NCI-H2029 treated with DMSO at 0.1 percent for 48 hours (cell line): Measurements from ENCODE around the gene TEX28.
"Not testable (repeated sequence)": the region's sequence is repeated elsewhere in the genome, so short reads cannot be mapped to it uniquely, and the experiment has no call there.

ENCODE experiments used
- DNase-seq: peaks from one replicate; lab custom pipeline; 2025; lab: John Stamatoyannopoulos, UW

Gene TEX28, protein sequence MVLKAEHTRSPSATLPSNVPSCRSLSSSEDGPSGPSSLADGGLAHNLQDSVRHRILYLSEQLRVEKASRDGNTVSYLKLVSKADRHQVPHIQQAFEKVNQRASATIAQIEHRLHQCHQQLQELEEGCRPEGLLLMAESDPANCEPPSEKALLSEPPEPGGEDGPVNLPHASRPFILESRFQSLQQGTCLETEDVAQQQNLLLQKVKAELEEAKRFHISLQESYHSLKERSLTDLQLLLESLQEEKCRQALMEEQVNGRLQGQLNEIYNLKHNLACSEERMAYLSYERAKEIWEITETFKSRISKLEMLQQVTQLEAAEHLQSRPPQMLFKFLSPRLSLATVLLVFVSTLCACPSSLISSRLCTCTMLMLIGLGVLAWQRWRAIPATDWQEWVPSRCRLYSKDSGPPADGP

DNA sequence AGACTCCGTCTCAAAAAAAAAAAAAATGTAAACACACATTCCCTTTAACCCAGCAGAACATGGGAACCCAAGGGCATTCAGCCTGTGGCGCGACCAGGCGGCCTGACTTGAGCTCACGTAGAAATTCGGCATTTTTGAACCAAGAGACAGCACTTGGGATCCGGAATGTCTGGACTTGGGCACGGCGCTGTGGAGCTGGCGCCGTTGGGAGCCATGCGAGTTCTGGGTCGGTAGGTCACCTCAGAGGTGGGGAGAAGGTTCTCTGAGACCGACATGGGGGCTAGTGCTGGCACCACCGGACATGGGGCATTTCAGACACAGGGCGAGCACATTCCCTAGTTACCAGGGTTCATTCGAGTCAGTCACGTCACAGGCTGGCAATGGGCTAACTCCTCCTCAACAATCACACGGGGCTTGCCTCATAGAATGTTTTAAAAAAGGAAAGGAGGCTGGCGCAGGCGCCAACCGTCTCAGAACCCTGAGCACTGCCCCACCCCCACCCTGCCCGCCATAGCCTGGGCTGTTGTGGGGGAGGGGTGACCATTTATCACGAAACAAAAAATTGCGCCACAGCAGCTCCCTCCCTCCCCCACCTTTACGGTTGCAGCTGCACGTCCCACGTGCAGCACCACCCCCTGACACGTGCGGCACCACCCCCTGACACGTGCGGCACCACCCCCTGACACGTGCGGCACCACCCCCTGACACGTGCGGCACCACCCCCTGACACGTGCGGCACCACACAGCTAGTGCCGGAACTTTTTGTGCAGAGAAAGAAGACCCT lies at the start of gene TEX28:
Gene TEX28, minus strand, starts transcription at position 334 of the 784 bp plus-strand sequence. CDS start 3,007 bp downstream, outside the sequence.
- DNase-seq: no peak

DNA sequence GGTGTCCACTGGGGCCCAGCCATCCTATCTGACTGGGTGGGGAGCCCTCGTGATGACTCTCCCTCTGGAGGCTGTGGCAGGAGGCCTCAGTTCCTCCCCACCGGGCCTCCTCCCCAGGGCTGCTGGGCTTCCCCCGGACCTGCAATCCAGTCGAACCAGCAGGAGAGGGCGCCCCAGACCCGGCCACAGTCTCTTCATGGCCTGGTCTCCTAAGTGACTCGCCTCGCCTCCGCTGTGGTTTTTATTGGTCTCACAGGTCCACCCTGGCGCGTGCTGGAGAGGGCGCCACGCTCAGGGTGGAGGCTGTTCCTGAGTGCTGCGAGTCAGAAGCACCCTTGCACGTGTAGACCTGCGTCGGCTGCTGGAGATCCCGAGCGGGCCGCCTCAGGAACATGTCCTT lies 48.7 kb upstream of the TEX28 start:
- not testable (repeated sequence) for DNase-seq

DNA sequence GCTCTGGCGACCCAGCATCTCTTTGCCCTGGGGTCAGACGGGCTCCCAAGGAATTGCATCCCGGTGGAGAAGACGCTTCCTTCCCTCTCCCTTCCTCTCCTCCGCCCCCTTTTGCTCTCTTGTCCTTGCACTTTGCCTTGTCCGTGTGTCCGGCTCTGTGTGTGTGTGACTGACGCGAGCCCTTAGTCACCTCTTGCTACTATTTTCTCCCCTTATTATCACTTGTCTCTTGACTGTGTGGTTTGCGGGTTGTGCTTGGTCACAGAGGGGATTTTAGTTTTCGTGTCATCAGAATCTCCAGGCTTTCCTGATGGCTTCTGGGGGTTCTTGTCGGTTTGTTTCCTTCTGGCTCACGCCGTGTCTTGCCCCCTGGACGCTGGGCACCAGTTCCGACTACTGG lies 48.1 kb upstream of the TEX28 start:
- not testable (repeated sequence) for DNase-seq

DNA sequence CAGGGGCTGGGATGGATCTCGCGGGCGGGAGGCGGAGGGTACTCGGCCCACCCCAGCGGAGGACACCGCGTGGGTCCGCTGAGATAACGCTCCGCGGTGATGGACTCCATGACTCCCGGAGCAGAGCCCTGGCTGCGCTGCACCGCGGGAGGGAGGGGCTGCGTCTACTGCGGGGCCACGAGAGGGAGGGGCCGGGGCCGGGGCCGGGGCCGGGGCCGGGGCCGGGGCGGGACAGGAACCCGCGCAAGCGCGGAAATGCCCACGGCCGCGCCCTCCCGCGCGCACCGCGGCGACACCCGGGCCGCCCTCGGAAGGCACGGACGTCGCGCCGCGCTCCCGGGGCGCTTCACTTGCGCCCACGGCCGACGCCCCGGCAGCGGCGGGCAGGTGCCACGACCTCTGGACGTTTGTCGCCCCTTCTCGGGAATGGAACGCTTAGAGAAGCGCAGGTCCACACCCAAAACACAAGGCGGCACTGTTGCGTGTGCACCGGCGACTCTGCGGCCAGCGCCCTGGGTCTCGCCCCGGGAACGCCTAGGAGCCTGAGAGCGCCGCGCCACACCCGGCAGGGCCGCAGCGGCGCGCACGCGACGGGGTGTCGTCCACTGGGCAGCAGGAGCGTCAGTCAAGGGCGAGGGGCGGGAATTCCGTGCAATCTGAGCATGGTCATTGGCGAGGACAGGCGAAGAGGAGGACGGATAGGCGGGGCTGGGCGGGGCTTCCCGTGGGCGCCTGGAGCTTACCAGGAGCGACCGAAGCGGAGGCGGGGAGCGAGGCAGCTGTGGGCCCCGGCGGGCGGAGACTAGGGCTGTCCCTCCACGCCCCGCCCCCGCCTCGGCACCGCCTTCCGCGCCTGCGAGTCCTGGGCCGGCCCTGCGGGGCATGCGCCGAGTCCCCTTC lies 46.7 kb upstream of the TEX28 start:
- DNase-seq: not testable (repeated sequence)

DNA sequence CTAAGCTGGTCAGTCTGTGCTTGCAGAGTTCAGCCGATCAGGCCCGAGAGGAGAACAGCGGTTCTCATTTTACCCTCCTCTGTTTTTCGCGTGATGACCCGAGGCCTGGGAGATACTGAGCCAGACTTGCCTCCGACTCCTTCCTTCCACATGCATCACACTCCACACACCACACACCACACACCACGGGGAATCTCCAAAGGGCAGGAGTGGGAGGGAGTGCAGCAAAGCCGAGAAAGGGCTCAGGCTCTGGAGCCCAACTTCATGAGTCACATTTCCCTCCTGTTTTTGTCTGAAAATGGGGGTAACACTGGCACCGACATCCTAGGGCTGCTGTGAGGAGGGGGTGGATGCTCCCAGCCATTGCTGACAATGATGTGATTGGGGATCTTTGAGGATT lies 39.6 kb upstream of the TEX28 start:
- DNase-seq: no peak

DNA sequence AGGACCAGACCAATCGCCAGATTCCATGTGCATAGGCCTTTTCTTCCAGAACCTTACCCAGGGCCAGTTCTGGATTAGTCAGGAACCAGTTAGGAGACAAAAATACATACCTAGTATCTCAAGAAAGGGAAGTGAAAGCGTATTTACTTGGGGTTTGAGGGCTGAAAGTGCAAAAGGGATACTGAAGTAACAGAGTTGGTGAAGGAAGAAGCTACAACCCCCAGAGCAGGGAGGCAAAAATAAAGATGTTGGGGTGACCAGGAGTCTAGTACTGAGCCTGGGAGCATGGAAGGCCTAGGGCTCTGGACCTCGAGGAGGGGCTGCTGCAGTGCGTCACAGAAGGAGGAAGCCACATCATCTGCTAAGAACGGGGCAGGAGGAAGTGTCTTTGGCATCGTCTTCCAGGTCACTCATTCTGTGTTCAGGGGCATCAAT lies 38.9 kb upstream of the TEX28 start:
- DNase-seq: no peak

DNA sequence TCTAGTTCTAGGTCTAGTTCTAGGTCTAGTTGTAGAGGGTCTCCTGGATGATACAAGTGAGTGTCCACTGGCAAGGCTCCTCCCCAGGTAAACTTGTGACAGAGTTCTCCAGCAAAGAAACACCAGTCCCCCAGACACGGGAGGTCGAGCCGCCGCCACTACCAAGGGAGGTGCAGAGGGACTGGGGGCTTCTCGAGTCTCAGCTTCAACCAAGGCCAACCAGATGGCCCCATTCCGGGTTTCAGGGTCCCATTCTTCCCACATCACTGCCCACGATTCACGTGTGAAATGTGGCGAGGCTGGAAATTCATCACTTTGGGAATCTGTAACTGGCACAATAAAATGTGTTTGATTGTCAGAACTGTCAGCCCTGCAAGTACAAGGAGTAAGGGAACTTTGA lies 38.2 kb upstream of the TEX28 start:
- DNase-seq: no peak

DNA sequence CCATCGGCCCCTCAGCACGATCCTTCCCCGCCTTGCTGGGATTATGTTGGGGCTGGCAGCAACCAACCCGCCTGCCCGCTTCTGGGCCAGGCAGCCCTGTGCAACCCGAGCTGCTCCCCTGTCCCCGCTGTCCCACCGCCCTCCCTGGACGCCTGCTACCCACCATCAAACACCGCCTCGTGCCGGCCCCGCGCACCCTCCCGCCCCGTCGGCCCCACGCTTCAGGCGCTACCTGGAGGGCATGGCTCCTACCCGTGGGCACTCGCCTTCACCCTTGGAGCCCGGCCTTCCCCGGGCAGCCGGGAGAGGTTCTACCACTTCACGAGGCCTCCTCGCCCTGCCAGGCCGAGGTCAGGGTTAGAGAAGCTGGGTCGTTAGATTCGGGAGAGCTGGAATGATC lies 37.6 kb upstream of the TEX28 start:
- DNase-seq: no peak

DNA sequence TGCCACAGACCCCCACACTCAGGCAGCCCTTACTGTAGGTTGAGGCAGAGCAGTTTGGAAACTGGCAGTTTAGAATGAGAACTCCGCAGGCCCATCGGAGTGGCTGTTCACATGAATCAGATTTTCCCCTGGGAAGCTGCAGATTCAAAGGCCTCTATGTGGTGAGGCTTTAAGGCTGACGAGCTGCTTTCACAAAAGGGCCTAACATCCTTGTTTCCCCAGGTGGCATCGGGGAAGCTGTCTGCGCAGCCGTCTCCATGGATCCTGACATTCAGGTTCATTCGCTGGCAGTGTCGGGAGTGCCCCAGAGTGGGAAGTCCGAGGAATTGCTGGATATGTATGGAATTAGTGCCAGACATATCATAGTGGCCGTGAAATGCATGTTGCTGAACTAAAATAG lies 34.4 kb upstream of the TEX28 start:
- DNase-seq: no peak

DNA sequence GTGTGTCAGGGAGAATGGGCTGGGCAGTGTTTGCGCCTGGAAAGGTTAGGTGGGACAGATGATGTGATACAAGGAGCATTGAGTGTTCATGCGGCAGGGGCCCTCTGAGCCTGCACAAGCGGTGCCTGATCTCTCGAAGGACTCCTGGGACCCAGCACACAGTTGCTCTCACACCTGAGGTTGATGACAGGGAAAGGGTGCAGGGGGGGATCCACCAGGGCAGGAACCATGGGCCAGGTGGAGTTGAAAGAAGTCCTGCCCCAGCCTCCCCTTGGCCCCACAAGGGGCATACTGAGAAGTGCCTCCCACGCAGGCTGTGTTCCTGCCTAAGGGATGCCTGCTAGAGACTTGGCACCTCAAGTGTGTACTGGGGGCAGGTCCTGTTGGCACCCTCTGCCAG lies 33.7 kb upstream of the TEX28 start:
- DNase-seq: no peak

DNA sequence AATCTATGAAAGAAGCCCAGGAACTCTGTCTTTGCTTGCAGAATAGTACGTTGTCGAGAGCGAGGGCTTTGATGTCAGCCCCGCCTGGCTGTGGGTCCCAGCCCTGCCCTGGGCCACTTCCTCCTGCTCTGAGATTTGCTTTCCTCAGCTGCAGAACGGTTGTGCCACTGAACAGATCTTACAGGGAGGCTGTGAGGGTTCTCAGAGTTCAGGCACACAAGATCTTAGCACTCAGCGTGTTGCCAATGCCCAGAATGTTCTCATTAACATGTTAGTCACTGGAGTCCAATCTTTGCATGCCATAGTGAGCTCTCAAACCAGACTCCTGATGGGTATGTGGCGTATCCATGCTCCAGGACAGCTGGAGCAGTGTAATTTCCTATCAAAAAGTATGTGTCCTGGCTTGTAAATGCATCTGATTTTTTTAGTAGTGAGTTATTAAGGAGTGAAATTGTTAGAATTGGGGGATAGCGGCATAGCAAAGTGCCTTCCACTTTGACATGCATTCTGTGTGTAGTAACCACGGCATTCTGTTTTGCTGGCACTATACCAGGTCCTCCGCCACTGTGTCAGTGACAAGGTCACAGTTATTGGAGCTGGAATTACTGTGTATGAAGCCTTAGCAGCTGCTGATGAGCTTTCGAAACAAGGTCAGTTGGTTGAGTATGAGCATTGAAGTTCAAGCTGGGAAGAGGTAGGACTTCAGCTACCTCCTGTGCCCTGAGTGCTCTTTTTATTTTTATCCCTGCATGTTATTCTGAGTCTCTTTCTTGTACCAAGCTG lies 32.3 kb upstream of the TEX28 start:
- no peak for DNase-seq

DNA sequence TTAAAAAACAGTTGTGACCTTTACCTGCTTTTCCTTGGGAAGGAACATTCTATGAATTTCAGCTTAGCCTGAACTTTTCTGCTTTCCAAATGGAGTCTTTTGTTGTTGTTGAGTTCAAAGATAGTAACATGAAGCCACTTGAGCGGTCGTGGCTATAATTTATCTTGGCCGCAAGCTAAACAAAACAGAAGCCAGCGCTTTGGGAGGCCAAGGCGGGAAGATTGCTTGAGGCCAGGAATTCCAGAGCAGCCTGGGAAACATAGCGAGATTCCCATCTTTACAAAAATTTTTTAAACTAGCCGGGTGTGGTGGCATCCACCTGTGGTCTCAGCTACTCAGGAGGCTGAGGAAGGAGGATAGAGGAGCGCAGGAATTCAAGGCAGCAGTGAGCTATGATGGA lies 30.6 kb upstream of the TEX28 start:
- no peak for DNase-seq

DNA sequence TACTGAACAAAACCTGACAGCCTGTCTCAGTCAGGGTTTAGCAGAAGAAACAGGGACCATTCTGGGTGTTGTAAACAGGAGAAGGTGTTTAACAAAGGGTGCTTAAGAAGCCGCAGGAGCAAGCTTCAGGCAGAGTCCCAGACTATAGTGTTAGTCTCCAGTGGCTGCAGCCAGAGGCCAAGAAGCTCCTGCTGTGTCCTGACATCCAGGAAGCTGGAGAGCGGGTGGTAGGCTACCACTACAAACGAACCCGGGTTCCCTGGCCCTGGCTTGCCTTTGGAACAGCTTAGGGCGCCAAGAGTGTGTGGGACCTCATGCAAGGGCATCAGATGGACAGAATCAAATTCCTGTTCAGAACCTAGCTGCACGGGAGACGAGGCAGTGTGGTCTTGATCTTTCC lies 28.6 kb upstream of the TEX28 start:
- DNase-seq: no peak

DNA sequence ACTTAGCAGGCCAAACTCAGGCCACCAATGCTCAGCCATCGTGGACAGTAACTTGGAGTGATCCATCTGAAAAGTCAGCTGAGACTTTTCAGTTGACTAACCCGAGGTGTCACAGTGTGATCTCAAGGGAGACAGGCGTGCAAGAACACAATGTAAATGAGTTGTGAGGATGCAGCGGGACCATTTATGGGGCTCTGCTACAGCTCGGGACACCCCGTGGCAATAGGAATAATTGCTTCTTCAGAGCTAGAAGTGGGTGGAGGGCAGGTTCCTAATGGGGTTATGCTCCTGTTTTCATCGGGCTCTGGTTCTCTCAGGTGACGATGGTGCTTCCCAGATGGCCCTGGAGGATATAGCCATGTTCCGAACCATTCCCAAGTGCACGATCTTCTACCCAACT lies 28.0 kb upstream of the TEX28 start:
- no peak for DNase-seq

DNA sequence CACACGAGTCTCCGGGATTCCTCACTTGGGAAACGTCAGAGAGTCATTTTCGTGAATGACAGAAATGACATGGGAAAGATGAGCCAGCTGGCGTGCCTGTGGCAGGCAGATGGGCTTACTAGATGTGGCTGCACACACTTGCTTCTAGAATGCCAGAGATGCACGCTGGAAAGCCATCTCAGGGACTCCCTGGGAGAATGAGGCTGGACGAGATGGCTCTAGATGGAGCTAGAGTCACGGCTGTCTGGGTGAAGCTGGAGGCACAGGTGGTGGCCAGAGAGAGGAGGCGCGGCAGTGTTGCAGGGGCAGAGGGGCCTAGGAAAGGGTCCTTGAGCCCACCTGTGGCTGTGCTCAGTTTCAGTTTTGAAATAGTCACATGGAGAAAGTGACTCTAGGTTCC lies 26.7 kb upstream of the TEX28 start:
- no peak for DNase-seq

DNA sequence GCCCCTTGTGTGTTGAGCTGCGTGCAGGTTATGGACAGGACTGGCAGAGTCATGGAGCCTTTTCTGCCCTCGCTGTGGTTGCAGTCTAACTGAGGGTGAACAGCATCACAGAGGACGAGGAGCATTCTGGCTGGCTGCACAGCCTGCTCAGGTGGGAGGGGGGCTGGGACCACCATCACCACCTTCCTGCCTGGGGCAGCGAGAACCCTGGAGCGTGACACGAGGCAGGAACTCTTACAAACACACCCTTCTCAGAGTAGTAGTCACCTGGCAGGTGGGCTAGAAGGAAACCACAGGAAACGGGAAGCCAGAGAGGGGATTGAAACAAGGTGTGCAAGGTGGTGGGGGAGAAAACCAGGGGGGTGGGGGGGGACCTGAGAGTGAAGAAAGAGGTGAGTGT lies 26.2 kb upstream of the TEX28 start:
- no peak for DNase-seq

DNA sequence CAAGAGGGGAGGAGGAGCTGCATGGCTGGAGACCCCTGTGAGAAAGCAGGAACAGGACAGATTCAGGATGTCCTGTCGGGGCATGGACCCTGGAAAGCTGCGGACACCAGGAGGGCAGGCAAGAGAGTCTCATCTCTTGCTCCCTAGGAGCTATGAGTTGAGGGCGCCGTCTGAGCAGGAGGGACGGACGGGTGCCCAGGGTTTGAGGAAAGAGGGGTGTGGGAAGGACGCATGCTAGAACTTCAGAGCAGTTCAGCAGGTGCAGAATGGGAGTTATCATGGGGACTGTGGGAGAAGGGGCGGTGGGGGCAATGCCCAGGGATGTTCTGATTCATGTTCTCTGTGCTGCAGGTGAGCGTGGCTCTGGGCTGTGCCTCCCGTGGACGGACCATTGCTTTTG lies 25.5 kb upstream of the TEX28 start:
- DNase-seq: no peak

DNA sequence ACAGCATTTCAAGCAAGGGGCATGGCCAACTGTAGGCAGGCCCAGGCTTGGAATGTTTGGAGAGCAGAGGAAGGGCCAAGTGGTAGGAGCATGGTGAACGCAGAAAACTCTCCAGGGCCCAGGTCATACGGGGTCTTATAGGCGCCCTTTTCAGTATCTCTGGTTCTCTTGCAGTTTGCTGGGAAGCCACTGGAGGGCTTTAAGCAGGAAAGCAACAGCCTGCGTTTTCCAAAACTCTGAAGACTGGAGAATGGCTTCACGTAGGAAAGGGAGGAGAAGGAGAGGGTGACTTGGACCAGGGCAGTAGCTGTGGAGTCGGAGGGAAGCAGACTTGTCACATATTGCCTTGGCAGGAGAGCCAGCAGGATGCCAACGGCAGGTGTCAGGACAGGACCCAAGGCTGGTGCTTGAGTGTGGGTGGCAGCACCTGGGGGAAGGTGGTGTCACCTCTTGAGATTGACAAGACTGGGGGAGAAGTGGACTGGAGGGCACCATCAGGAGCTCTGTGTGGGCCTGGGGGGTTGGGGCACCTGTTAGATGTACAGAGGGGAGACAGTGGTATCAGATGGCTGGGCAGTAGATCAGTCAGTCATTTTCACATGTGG lies 22.6 kb upstream of the TEX28 start:
- DNase-seq: no peak

DNA sequence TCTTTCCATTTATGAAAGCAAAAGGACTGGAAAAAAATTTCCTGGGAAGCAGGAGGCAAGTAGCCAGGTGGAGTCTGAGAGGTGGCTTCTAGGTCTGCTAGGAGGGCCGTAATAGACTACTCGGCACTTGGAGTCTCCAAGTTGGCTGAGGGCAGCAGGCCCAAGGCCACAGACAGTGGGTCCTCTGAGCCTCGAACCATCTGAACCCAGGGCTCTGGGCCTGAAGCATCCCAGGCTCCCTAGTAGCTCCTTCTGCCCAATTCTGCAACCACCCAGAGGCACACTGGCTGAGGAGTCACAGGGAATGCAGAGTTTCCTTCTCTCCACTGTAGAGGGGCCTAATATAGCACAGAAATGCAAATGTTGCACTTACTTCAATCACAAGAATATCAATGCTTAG lies 20.5 kb upstream of the TEX28 start:
- DNase-seq: no peak

DNA sequence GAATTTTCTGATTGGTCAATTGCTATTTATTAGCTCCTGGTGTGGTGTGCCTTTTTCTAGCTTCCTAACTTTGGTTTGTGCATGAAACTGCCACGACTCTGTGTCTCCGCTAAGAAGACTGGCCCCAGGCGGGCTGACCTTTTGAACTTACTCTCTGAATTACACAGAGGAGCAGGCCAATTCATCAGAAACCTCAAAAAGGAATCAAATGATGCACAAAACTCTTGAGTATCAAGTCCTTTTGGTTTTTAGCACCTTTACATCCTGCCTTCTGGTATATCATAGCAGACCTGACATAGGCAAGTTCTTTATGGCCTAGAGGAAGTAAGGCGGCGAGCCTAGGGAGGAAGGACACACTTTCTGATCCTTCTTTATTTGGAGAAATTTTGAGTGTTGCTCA lies 18.2 kb upstream of the TEX28 start:
- DNase-seq: no peak

DNA sequence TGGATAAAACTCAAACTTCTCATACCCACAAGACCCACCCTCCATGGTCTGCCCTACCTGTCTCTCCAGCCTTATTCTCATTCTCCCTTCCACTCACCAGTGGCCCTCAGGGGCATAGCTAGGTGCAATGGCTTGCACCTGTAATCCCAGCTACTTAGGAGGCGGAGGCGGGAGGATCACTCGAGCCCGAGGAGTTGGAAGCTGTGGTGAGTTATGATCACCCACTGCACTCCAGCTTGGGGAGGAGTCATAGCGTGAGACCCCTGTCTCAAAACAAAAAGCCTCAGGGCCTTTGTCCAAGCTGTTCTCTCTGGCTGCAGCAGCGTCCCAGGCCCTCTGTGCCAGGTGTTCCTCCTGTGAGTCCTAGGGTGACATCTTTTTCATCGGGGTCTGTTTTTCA lies 17.2 kb upstream of the TEX28 start:
- no peak for DNase-seq
